ENCODE results near the gene SLC38A1. TPM values are rescaled to one million over a fixed set of nuclear protein-coding genes. Genes with fewer than 3 reads are reported as not detected.
"Not testable (repeated sequence)": the region's sequence is repeated elsewhere in the genome, so short reads cannot be mapped to it uniquely, and the experiment has no call there.

SLC38A1 gene
- polyA plus RNA-seq, 1 experiment = 136 TPM

DNA sequence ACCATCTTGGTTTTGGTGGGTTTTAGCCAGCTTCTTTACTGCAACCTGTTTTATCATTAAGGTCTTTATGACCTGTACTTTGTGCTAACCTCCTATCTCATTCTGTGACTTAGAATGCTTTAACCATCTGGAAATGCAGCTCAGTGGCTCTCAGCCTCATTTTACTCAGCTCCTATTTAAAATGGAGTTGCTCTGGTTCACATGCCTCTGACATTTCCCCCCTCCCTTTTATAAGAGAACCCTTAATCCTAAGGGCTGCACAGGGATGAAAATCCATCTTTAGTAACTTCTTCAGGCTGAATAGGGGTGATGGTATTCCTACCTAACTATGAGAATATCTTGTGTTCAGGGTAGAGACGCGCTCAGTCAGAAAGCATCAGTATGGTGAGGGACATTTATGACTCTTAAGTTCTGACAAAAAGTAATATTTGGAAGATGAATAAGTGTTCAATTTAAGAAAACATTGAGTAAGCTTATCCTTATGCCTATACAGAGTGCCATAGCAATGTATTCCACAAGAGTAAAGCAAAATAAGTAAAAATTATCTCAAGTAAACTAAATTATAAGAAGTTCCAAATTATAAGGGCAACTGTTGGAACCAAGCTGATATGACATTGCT, 15.2 kb downstream of the SLC38A1 start:
- TF ChIP-seq, protein P1, sequence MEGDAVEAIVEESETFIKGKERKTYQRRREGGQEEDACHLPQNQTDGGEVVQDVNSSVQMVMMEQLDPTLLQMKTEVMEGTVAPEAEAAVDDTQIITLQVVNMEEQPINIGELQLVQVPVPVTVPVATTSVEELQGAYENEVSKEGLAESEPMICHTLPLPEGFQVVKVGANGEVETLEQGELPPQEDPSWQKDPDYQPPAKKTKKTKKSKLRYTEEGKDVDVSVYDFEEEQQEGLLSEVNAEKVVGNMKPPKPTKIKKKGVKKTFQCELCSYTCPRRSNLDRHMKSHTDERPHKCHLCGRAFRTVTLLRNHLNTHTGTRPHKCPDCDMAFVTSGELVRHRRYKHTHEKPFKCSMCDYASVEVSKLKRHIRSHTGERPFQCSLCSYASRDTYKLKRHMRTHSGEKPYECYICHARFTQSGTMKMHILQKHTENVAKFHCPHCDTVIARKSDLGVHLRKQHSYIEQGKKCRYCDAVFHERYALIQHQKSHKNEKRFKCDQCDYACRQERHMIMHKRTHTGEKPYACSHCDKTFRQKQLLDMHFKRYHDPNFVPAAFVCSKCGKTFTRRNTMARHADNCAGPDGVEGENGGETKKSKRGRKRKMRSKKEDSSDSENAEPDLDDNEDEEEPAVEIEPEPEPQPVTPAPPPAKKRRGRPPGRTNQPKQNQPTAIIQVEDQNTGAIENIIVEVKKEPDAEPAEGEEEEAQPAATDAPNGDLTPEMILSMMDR (IDR thresholded peaks at IDR 0.05; ENCODE audit: low read depth, low read length) = no peak
- H3K9me3 ChIP-seq (ENCODE audit: control insufficient read depth, insufficient read depth, low read length) = no peaks in the 10 kb centered on the region
- H3K27ac ChIP-seq (ENCODE audit: low read depth, low read length) = no peak overlapping the region
- CTCF ChIA-PET = interaction anchor here (0.6 kb wide), 1 partner anchor 15 kb away, joined by 3 read pairs; no protein-coding TSS in a partner anchor
- H3K4me3 ChIP-seq (ENCODE audit: low read depth, low read length) = no peak overlapping the region
- DNase-seq (ENCODE audit: low read depth, low spot score) = no peak
- no peaks in the 10 kb centered on the region for H3K27me3 ChIP-seq (ENCODE audit: control insufficient read depth, insufficient read depth, low read length)
- POLR2A ChIA-PET = no interaction called here

DNA sequence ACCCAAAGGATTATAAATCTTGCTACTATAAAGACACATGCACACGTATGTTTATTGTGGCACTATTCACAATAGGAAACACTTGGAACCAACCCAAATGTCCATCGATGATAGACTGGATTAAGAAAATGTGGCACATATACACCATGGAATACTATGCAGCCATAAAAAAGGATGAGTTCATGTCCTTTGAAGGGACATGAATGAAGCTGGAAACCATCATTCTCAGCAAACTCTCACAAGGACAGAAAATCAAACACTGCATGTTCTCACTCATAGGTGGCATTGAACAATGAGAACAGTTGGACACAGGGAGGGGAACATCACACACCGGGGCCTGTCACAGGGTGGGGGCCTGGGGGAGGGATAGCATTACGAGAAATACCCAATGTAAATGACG, 16.8 kb downstream of the SLC38A1 start:
- H3K27ac ChIP-seq (ENCODE audit: low read depth, low read length); CTCF ChIA-PET; POLR2A ChIA-PET; H3K27me3 ChIP-seq (ENCODE audit: control insufficient read depth, insufficient read depth, low read length); H3K9me3 ChIP-seq (ENCODE audit: control insufficient read depth, insufficient read depth, low read length); DNase-seq (ENCODE audit: low read depth, low spot score); H3K4me3 ChIP-seq (ENCODE audit: low read depth, low read length): not testable (repeated sequence)

DNA sequence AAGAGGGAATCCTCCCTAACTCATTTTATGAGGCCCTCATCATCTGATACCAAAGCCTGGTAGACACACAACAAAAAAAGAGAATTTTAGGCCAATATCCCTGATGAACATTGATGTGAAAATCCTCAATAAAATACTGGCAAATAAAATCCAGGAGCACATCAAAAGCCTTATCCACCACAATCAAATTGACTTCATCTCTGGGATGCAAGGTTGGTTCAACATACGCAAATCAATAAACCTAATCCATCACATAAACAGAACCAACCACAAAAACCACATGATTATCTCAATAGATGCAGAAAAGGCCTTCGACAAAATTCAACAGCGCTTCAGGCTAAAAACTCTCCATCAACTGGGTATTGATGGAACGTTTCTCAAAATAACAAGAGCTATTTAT, 18.9 kb downstream of the SLC38A1 start:
- H3K4me3 ChIP-seq (ENCODE audit: low read depth, low read length); DNase-seq (ENCODE audit: low read depth, low spot score); H3K27me3 ChIP-seq (ENCODE audit: control insufficient read depth, insufficient read depth, low read length); H3K27ac ChIP-seq (ENCODE audit: low read depth, low read length); POLR2A ChIA-PET; H3K9me3 ChIP-seq (ENCODE audit: control insufficient read depth, insufficient read depth, low read length); CTCF ChIA-PET: not testable (repeated sequence)

DNA sequence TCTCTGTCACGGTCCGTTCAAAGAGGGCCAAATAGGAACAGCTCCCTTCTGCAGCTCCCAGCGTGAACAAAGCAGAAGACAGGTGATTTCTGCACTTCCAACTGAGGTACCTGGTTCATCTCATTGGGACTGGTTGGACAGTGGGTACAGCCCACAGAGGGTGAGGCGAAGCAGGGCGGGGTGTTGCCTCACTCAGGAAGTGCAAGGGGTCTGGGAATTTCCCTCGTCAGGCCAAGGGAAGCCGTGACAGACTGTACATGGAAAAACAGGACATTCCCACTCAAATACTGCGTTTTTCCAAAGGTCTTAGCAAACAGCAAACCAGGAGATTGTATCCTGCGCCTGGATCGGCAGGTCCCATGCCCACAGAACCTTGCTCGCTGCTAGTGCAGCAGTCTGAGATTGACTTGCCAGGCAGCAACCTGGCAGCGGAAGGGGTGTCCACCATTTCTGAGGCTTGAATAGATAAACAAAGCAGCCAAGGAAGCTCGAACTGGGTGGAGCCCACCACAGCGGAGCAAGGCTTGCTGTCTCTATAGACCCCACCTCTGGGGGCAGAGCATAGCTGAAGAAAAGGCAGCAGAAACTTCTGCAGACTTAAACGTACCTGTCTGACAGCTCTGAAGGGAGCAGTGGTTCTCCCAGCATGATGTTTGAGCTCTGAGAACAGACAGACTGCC, 22.7 kb downstream of the SLC38A1 start:
- TF ChIP-seq, protein P1 (IDR thresholded peaks at IDR 0.05; ENCODE audit: low read depth, low read length) = no peak
- ChIA-PET POLR2A (no interaction called here), CTCF (interaction anchor here (1.0 kb wide), 1 partner anchor 31 kb away, joined by 3 read pairs; no protein-coding TSS in a partner anchor)
- no peaks in the 10 kb centered on the region for H3K9me3 ChIP-seq (ENCODE audit: control insufficient read depth, insufficient read depth, low read length)
- H3K4me3 ChIP-seq (ENCODE audit: low read depth, low read length) = no peak overlapping the region
- no peak for DNase-seq (ENCODE audit: low read depth, low spot score)
- no peaks in the 10 kb centered on the region for H3K27me3 ChIP-seq (ENCODE audit: control insufficient read depth, insufficient read depth, low read length)
- H3K27ac ChIP-seq (ENCODE audit: low read depth, low read length) = no peak overlapping the region

GRCh38 chr12:46244997-46245396, 23.8 kb downstream of the SLC38A1 start:
- no peak overlapping the region for H3K27ac ChIP-seq (ENCODE audit: low read depth, low read length)
- ChIA-PET CTCF (no interaction called here), POLR2A (no interaction called here)
- no peaks in the 10 kb centered on the region for H3K9me3 ChIP-seq (ENCODE audit: control insufficient read depth, insufficient read depth, low read length)
- no peaks in the 10 kb centered on the region for H3K27me3 ChIP-seq (ENCODE audit: control insufficient read depth, insufficient read depth, low read length)
- H3K4me3 ChIP-seq (ENCODE audit: low read depth, low read length) = no peak overlapping the region
- TF ChIP-seq, protein P1 (IDR thresholded peaks at IDR 0.05; ENCODE audit: low read depth, low read length) = no peak
- no peak for DNase-seq (ENCODE audit: low read depth, low spot score)

GRCh38 chr12:46244273-46244915, 24.4 kb downstream of the SLC38A1 start:
- no peaks in the 10 kb centered on the region for H3K27me3 ChIP-seq (ENCODE audit: control insufficient read depth, insufficient read depth, low read length)
- no peak for DNase-seq (ENCODE audit: low read depth, low spot score)
- H3K4me3 ChIP-seq (ENCODE audit: low read depth, low read length) = no peak overlapping the region
- ChIA-PET POLR2A (no interaction called here), CTCF (no interaction called here)
- H3K9me3 ChIP-seq (ENCODE audit: control insufficient read depth, insufficient read depth, low read length) = no peaks in the 10 kb centered on the region
- H3K27ac ChIP-seq (ENCODE audit: low read depth, low read length) = no peak overlapping the region
- TF ChIP-seq, protein P1 (IDR thresholded peaks at IDR 0.05; ENCODE audit: low read depth, low read length) = no peak
